Globus pallidus (tissue), 1 donor: Measurements from ENCODE around the gene ITGB6.
A peak's percentile ranks its signal among the peaks of the same experiment; 100 is the strongest.

Source experiments
- DNase-seq: peaks from one replicate; pipeline ENCODE4 v3.0.0-alpha.2; 2015; ENCODE audit warnings: low spot score

Gene ITGB6

DNA sequence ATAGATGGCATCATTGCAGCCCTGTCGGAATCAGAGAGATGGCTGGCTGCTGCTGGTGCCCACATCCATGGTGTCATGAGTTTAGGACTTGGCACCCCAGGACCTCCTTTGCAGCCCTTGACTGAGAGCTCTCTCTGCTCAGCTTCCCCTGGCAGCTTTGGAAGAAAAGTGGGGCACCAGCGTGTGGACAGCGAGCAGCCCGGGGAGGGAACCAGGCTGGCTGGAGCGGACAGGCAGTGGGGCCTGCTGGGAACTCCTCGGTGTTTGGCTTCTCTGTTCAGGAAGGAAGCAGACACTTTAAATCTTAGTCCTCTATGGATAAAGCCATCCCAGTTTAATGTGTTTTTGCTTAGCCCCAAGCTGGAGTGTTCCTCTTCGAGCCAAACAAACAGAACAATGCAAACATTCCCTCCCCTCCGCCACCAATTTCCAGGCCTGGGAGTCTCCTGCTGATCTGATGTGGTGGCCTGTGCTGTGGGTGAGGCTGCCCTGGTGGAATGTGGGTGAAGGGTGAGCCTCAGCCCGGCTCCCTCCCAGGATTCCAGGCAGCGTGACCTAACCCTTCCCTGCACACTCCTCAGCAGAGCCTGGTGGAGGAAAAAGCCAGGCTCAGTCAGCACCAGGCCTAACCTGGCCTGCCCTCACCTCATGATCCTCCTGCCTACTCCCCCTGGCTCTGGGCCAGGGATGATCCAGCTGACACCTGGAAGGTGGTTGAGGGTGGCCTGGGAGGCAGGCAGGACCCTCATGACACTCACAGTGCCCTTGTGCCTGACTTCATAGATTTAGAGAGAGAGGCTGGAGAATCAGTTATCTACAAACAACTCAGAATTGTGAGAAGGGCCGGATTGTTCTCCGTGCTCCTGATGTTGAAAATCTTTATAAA, 21.6 kb upstream of the ITGB6 start:
- DNase-seq, result no peak

DNA sequence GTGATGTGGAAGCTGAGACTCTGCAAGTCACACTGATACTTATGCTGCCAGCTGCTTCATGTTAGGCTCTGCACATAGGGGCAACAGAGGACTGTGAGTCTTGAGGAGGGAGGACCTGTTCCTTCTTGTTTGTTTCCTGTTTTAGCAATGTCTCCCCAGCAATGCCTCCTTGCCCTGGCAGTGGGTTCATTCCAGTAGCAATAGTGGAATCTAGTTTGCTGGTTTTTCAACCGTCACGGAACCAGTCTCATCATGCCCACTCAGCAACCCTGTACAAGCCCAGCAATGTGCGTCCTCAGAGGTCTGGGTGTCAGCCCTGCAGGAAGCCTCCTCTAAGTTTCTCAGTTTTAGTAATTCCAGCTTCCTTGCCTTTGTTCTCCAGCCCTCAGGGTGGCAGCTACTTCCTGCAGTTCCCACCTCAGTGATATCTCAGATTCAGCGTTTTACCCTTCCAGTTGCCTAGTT, 20.5 kb upstream of the ITGB6 start:
- no peak for DNase-seq

DNA sequence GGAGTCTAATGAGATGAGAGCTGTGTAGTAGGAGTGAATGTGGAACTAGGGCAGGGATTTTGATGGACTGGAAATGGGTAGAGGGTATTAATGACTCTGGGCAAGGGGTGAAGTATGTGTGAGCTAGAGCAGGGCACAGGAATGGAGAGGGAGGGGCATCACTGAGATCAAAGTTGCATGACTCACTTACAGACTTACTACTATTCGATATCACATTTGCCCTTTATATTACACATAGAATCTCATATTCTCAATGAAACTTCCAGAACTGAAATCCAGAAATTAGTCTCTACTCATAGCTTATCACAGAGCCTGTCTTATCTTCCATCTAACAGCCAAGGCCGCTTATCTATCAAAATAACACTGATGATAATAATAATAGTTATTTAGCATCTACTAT, 20.0 kb upstream of the ITGB6 start:
- DNase-seq, result no peak

DNA sequence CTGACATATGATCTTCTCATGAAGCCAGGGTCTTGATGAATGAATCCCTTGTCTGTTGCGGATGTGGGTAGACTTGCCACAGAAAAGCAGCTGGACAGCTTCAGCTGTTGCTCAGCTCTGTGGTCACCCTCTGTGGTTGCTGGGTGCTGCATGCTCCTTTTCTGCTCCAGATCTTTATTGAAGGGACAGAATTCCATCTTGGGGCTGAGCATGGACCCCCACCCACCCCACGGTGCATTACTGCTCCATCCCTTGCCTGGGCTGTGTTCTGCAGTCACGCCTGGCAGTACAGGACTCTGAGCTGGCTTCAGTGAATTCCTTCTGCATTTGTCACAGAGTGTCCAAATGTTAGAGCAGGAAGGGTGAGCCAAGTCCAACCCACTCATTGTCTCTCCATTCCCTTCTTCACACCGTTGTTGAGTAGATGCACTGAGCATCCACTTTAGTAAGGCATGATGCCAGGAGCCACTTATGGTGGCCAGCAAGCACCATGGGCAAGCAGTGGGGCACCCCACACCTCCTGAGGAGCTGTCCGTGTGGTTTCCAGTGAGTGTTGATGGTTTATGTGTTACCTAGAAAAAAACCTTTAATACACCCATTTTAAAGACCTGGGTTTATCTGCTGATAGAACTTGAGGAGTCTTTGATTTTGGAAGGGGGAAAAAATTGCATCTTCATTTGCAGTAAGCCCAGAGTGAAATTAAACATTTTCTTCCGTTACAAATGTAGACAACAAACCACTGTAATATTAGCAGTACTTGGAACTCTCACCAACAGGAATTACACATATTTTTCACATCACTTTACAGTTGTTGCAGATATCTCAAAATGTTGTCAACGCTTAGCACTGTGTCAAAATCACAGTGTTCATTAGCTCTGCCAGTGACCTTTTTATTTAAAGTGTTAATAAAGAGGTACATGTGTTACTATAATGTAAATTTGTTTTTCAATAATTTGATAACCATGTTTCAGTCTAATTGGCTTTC, 14.7 kb upstream of the ITGB6 start:
- DNase-seq, result no peak

DNA sequence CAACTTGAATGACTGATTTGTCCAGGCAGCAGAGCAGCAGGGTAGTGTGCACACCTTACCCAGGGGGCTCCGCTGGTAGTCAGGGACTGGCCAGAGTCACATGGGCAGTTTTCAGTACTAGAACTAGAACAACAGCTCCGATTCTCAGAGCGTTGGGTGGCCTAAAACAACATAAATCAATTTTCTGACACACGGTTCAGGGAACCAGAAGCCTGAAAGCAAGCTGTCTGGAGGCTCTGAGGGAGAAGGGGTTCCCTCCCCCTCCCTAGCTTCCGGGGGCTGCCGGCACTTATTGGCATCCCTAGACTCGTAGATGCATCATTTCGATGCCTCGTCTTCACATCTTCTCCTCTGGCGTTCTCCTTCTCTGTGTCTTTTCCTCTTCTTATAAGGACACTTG, 13.4 kb upstream of the ITGB6 start:
- no peak for DNase-seq

DNA sequence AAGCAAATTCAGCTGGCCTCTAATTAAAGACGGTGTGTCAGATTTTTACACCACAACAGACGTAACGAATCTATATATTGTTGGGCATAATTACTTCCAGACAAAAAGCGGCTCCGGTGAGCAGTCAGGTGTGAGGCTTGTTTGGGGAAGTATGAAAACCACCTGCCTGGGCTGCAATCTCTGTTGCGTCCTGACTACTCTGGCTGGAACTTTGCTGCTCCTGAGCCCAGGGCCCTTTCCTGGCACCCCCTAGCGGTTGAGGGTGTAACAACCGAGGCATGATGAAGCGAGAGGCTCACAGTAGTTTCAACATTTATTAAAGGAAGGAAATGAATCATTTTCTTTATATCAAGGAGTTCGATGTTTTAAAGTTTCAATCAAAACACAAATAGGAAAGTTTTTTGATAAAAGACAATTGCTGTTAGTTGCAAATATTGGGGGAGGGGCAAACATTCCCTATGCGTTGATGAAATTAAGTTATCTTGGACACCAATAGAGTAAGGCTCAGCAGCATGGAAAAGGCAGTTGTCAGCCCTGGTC, 10.6 kb upstream of the ITGB6 start:
- DNase-seq, result peak; percentile 33

DNA sequence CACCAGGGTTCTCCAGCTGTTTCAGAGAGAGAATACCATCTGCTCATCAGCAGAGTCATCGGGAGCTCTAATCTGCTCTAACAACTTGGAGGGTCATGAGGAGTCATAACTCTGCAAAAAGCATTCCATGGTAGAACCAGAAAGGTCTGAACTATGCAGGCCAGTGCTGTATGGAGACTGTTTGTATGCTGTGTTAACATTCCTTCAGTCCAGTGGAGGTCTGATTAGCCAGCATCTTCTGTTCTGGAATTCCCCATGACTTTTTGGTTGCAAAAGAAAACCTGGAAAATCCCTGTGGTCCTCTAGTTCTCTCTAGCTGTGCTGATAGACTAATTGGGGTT, 9.4 kb upstream of the ITGB6 start:
- no peak for DNase-seq

DNA sequence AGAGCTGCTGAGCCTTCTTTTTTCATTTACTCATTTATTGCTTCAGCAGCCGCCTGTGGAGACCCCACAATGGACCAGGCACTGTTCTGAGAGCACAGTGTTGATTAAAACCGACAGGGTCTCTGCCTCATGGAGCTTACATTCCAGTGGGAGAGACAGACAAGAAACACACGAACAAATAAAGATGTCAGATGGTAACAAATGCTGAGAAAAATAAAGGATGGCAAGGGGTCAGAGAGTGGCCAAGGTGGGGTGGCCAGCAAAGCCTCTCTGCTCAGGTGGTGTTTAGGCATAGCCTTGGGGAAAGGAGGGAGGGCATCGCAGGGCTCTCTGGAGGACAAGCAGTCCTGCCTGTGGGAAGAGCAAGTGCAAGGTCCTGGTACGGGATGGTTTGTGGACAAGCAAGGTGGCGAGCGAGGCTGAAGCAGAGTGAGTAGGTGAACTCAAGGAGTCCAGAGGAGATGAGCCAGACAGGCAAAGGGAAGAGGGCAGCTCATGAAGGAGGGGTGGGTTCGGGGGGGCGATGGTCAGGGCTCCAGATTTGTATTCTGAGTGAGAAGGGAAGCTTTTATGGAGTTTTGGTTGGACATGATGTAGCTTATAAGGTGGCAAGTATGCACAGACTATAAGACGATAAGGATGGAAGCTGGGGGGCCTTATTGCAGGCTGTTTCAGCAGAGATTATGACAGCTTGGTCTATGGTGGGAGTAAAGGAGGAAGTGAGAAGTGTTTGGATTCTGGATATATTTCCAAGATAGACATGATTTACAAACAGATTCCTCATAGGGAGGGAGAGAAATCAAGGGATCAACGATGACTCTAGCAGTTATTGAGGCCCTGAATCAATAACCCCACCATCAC, 8.8 kb upstream of the ITGB6 start:
- no peak for DNase-seq

DNA sequence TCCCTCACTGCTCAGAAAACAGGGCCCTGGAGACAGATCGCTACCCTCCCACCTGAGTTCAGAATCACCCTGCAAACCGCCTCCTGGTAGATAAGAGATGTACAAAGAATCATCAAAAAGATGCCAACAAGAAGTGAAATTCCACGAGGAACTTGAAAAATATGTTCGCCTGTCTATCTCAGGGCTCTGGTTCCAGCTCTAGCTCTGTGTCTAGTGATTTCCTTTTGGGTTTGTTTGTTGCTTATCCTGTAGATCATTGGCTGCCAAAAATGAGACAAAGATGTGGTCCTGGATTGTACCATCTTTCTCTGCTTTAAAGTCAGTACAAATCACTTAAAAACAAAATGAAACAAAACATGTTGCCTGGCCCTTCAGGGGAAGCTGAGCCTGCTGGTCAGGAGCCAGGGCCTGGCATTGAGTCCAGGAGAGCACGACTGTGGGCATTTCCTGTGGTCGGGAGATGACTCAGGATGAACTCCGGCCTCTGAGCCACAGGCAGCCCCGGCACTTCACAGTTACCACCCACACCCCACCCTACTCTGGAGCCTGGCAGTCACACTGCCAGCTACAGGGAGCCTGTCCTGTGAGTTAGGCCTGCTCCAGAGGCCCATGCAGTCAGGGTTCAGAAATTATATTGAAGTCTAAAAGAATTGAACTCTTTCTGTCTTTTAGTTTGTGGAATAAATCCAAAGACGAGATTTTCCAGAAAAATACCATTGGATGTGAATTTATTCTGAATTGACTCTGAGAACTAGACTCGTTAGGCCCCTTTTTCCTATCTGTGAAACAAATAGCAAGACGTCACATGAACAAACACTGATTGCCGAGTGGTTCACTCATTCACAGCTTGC, 8.0 kb upstream of the ITGB6 start:
- peak; percentile 10 for DNase-seq

DNA sequence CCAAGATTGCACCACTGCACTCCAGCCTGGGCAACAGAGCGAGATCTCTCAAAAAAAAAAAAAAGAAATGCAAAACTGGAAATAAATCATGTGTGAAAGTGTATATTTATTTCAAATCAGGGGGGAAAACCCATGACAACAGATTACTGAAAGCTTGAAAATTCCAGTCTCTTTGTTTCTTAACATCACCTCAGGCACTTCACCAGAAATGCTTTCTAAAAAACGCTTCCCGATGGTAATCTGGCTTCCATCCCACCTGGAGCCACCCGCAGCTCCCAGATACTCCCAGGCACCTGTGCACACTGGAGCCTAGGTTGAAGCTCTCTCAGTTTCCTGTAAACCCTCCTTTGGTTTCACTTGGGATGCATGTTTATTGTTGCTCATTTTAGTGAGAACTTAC, 7.2 kb upstream of the ITGB6 start:
- DNase-seq, result no peak

DNA sequence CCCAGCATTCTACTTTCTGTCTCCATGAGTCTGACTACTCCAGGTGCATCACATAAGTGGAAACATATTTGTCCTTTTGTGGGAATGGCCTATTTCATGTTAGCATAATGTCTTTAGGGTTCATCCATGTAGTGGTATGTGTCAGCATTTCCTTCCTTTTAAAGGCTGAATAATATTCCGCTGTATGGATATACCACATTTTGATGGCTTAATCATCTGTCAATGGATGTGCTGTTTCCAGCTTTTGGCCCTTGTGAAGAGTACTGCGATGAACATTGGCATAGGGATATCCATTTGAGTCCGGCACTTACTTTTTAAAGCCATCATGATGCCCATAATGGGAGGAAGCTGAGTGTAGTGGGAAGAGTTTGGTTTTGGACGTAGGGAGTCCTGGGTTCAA, 6.4 kb upstream of the ITGB6 start:
- no peak for DNase-seq

DNA sequence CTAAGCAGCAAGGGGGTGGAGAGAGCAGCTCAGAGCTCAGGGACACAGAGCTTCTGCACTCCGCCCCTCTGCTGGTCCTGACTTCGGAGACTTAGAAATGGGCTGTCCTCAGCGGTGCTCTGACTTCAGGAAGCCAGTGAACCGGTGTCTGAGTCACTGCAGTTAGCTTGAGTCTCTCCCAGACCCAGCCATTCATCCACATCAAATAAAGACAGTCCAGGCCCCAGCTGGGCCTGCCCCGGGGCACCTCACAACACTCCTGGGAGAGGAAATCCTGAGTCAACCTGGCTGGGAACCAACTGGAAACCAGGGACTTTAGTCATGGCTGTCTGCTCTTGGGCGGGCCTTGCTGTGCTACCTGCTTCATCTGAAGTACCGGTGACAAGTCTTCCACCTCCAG, 5.4 kb upstream of the ITGB6 start:
- DNase-seq, result no peak

DNA sequence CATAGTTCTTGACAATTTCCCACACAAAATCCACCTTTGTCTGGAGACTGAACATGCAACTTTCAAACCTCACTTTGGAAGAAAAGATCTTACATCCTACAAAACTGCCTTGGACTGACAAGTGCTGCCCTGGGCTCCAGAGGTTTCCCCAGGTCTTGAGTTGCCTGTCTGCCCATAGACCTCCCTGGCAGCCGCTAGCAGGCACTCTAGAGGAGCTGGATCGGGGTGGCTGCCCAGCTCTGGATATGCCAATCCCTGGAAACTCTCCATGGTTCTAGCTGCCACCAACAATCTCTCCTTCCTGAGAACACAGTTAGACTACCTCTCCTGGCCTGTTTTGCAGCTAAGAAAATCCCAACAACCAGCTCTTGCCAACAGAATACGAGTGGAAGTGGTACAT, 3.4 kb upstream of the ITGB6 start:
- DNase-seq, result no peak

DNA sequence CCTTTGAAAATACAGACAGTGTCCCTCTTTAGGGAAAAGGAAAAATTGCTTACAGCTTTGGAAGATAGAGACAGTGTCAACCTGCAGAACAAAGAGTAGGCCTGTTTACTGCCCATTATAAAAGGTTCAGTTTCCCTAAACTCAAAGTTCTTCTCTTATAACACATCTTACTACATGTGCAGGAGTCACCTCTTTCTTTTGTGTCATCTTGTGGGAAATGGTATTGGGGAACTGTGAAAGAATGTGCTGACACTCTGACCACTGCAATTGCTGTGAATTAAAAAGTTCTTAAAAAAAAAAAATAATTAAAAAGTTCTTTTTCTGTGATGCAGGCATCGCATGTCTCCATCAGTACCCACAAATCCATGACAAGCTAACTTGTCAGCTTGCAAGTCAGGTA, 2.9 kb upstream of the ITGB6 start:
- DNase-seq, result no peak

DNA sequence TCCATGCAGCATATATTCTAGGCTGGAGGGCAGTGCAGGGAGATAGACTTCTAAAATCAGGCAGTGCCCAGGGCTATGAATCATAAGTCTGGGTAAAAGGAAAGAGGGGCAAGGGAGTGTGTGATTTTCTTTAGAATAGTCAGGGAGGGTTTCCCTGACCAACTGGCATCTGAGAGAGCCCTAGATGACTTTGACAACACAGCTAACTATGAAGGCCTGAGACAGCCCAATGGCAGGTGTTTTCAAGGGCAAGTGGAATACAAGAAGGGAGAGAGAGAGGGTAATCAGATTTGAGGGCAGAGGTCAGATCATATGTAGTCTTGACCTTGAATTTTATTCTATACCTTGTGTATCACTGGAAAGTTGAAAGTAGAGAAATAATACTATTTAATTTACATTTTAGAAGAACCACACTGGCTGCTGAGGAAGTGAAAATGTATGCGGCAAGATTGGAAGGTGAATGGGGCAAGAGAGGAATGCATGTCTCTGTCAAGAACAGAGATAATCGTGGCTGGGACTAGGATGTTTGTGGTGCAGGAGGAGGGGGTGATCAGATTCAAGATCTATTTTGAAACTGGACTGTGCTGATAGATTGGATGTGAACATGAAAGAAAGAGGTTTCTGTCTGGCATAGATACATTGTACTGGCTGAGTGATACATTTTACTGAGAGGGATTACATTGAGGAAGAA, 1.9 kb upstream of the ITGB6 start:
- no peak for DNase-seq

DNA sequence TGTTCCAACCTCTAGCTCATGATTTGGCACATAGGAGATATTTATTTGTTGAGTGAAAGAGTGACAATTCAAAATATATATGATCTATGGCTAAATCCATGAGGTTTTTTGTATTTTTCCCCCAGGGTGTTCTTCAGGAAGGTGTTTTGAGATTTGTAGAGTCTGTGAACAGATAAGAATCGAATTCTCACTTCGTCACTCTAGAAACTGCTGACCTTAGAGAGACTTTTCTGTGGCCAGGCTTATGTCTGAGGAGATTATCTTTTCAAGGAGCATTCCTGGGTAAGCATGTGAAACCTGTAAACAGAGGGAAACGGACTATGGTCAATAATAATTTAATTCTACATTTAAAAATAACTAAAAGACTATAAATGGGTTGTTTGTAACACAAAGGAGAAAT, 849 bp upstream of the ITGB6 start:
- no peak for DNase-seq

DNA sequence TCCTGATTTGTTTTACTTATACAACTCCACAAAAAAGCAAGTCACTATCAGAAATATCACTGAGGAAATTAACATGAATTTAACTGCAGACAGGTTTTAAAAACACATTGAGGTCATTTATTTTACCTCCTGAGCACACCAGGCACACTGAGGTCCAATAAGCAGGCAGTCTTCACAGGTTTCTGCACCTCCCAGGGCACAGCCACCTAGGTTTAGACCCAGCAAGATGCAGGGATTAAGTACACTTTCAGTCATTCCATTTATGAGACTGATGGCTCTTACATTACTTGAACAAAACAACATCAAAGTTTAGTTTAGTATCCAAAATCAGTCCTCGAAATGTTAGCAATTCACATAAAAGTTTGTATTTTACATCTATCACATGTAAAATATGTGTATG, 1.0 kb downstream of the ITGB6 start:
- no peak for DNase-seq

DNA sequence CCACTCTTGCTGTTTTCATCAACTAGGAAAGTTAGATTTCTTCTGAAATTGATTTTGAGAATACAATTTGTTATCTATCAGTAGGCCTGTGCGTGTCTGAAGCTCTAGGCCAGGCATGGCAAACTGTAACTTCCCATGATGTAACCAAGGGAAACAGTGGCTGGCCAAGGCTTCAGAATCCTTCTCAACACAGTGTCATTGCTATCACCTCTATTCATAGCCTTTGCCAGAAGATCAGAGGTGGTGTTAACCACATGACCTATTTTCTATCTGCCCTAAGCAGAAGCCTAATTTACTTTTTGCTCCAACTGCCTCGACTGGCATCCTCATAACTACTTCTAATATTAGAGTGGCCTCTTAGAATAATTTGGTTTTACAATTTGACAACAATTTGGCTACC, 2.5 kb downstream of the ITGB6 start:
- DNase-seq, result no peak

DNA sequence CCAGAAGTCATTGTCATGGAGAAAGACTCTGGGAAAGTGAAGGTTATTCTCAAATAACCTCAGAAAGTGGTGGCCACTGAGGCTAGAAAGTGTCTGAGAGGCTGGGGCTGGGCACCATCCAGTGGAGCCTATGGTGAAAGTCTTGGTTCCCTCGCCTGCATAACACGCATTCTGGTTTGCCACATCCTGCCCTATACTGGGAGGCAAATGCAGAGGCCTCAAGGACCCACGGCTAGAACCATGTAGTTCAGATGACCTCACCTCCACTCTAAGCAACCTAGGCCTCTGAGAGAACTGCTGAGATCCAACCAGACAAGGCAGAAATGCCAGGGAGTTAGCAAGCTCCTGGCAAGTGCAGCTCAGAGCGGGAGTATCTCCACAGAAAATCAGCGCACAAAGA, 5.1 kb downstream of the ITGB6 start:
- no peak for DNase-seq

DNA sequence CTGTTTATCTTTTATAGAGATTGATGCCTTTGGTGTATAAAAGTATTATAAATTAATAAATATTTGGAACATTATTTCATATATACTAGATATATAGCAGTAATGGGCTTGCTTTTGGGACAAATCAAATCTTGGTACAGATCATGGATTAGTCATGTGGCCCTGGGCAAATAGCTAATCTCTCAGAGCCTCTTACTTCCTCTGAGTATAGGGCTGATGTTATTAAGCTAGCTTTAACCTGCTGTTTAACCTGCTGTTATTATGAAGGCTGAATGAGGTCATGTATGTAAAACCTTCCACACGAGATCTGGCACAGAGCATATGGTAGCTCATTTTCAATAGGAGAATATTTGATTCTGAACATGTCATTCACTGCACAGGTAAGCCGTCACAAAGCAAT, 5.7 kb downstream of the ITGB6 start:
- DNase-seq, result no peak
